GM20431 (cell line): ENCODE results near the gene SNX25.
"Not testable (repeated sequence)": the region's sequence is repeated elsewhere in the genome, so short reads cannot be mapped to it uniquely, and the experiment has no call there.

Source experiments
- in situ Hi-C: fragments of 300-500 bp; cut with MseI, MboI; formaldehyde crosslinking; loops from one replicate; pipeline ENCODE4 v1.15.0; 2020; ENCODE audit warnings: low sequenced_read_pairs; ENCODE audit not compliant: unreplicated experiment

SNX25 gene

GRCh38 chr4:185290656-185291055, 81.3 kb downstream of the SNX25 start:
- in situ Hi-C loops: loop anchor here (25.0 kb wide), 1 partner anchor 253 kb away; no protein-coding TSS in a partner anchor

DNA sequence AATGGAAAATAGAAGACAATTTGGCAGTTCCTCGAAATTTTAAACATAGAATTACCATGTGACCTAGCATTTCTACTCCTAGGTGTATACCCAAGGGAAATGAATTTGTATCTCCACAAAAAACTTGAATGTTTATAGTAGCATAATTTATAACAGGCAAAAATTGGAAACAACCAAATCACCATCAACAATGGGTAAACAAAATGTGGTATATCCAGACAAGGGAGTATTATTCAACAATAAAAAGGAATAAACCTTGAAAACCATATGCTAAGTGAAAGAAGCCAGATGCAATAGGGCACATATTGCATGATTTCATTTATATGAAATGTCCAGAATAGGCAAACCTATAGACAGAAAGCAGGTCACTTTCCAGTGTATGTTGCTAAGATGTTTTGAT, 83.8 kb downstream of the SNX25 start:
- in situ Hi-C loops: loop anchor here (25.0 kb wide), 1 partner anchor 256 kb away; no protein-coding TSS in a partner anchor

GRCh38 chr4:185296665-185297460, 87.5 kb downstream of the SNX25 start:
- in situ Hi-C loops: loop anchor here (25.0 kb wide), 1 partner anchor 260 kb away; no protein-coding TSS in a partner anchor

GRCh38 chr4:185298728-185299430, 89.5 kb downstream of the SNX25 start:
- in situ Hi-C loops: loop anchor here (25.0 kb wide), 1 partner anchor 262 kb away; no protein-coding TSS in a partner anchor

DNA sequence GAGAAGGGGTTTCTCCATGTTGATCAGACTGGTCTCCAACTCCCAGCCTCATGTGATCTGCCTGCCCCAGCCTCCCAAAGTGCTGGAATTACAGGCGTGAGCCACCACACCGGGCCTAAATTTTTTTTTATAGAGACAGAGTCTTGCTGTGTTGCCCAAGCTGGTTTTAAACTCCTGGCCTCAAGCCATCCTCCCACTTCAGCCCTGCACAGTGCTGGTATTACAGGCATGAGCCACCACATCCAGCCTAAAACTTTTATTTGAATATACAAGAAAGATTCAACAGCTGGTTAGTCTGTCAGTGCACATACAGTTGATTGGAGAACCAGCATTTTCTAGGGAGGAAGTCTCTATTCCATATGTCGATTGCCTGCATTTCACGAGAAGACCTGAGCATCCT, 95.1 kb downstream of the SNX25 start:
- in situ Hi-C loops: no loop called here

- in situ Hi-C loops: no loop called here
These were observed 95.7 kb downstream of the SNX25 start for GRCh38 chr4:185304944-185305690.

GRCh38 chr4:185305979-185306442, 96.6 kb downstream of the SNX25 start:
- in situ Hi-C loops: no loop called here

- in situ Hi-C loops: no loop called here
These were observed 97.9 kb downstream of the SNX25 start for GRCh38 chr4:185307136-185307950.

DNA sequence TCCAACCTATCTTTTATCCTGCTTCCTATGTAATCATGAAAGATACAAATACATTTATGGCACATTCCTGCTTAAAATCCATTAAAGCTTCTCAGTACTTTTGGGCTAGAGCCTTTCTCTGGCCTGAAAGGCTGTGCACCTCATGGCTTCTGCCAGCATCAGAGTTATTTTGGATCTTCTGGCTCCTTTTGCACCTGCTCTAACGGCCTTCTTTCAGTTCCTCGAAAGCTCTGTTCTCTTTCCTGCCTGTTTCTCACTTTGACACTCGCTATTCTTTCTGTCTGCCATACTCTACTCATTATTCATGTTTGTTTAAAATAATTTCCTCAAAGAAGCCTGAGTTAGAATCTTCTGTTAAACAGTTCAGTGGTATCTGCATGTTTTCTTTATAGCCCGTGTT, 100.4 kb downstream of the SNX25 start:
- in situ Hi-C loops: no loop called here

DNA sequence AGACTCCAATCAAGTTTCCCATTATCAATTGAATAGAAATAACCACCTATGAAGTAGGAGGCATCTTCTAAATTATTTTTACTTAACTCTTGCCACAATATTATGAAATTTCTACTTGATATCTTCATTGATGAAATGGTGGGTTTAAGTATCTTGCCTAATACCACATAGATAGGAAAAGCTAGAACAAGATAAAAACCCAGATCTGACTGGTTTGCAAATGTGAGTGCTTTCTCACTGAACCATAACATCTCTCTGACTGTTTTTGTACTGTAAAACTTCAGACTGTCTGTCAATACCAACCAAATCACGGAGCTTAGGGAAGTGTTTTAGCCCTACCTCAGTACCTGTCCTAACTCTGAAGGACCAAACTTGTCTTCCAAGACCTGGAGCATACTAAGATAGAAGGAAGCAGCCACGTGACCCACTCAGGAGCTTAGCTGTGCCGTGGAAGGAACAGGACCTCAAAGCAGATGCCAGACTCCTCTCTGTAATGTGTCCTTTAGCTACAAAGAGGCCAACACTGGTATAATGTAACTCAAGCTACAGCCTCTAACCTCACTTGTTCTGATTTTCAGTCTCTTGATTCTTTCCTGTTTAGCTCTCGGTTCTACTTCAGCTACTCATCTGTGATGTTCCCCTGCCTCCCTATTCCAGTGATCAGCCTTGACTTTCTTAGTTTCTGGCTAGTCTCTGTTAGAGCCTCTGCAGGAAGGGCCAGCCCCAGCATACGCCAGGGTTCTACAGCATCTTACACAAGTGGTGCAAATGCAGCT, 101.9 kb downstream of the SNX25 start:
- in situ Hi-C loops: no loop called here

DNA sequence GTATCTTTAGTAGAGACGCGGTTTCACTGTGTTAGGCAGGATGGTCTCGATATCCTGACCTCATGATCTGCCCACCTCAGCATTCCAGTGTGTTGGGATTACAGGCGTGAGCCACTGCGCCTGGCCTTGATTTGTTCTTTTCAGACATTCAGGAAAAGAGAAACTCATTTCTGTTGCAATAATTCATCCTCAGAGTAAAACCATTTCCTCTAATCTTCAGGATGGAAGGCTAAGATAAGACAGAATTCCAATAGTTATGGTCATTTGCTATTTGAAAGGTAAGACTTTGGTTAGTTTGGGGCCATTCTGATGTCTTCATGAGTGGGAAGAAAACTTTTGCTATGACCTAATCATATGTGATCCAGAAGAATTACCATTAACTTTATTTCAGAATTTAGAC, 103.3 kb downstream of the SNX25 start:
- in situ Hi-C loops: no loop called here

DNA sequence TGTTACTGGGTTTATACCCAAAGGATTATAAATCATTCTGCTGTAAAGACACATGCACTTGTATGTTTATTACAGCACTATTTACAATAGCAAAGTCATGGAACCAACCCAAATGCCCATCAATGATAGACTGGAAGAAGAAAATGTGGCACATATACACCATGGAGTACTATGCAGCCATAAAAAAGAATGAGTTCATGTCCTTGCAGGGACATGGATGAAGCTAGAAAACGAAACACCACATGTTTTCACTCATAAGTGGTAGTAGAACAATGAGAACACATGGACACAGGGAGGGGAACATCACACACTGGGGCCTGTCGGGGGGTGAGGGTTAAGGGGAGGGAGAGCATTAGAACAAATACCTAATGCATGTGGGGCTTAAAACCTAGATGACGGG, 108.1 kb downstream of the SNX25 start:
- in situ Hi-C loops: not testable (repeated sequence)

GRCh38 chr4:185317880-185318279, 108.5 kb downstream of the SNX25 start:
- in situ Hi-C loops: no loop called here

DNA sequence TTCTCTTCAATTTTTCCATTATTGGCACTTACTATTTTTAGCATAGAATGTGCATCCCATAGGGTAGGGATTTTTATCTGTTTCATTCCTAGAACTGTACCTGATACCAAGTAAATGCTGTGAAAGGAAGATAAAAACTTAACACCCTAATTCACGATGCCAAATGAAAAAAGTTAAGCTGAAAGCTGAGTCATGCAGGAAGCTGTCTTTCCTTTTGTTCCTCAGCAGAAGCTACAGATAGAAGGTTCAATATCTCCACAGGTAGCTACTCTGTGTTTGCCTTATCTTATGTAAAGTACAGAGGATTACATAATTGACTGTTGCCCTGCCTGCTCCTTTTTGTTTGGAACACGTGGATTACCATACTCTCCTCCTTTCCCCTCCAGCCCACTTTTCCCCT, 109.3 kb downstream of the SNX25 start:
- in situ Hi-C loops: no loop called here

- in situ Hi-C loops: no loop called here
These were observed 113.4 kb downstream of the SNX25 start for GRCh38 chr4:185322803-185323202.

- in situ Hi-C loops: no loop called here
These were observed 114.2 kb downstream of the SNX25 start for GRCh38 chr4:185323606-185324005.

- in situ Hi-C loops: not testable (repeated sequence)
These were observed 115.0 kb downstream of the SNX25 start for GRCh38 chr4:185324361-185324760.

GRCh38 chr4:185325721-185326120, 116.3 kb downstream of the SNX25 start:
- in situ Hi-C loops: not testable (repeated sequence)

GRCh38 chr4:185328586-185328985, 119.2 kb downstream of the SNX25 start:
- in situ Hi-C loops: no loop called here
